Measurements from ENCODE around the gene GNB3. TPM values are rescaled to one million over a fixed set of nuclear protein-coding genes. Genes with fewer than 3 reads are reported as not detected.
A peak's percentile ranks its signal among the peaks of the same experiment; 100 is the strongest.

Gene GNB3
- total and polyA plus RNA-seq, 9 of the 15 experiments (the other 6 are each of a cell fraction or from before 2014, with no cell fraction given), result 1.4 to 5.8 (median 2.0) TPM

GRCh38 chr12:6843118-6843902 is 2.6 kb downstream of the GNB3 start (continued):
- TF ChIP-seq ELF4 (CRISPR knock-in tag; IDR thresholded peaks at IDR 0.05), result no peak
- no peak for TF ChIP-seq ZNF586 (CRISPR knock-in tag; conservative IDR thresholded peaks at IDR 0.05)
- TF ChIP-seq ZNF445 (CRISPR knock-in tag; IDR thresholded peaks at IDR 0.05; ENCODE audit: low read depth), result no peak
- TF ChIP-seq TAF7 (tag; IDR thresholded peaks at IDR 0.05), result no peak
- no peak for TF ChIP-seq PRDM10 (IDR thresholded peaks at IDR 0.05; ENCODE audit: partially characterized antibody)
- no peak for TF ChIP-seq KDM2B (CRISPR knock-in tag; IDR thresholded peaks at IDR 0.05)
- TF ChIP-seq ZNF347 (CRISPR knock-in tag; IDR thresholded peaks at IDR 0.05; ENCODE audit: low read depth), result no peak
- peak; percentile 51 to 61 for TF ChIP-seq E2F6 (IDR thresholded peaks at IDR 0.05; ENCODE audit: borderline replicate concordance in 1 of 2, extremely low read depth in 1 of 2, insufficient read depth in 1 of 2, insufficient read length in 1 of 2, low read depth in 1 of 2, low read length in 1 of 2, poor library complexity in 1 of 2, severe bottlenecking in 1 of 2)
- TF ChIP-seq ZNF175 (CRISPR knock-in tag; IDR thresholded peaks at IDR 0.05; ENCODE audit: low read depth), result no peak
- TF ChIP-seq HDAC1 (IDR thresholded peaks at IDR 0.05), result 0 out of 4 replicates have a peak, but pooled peaks of 1 of the 2 experiments have one; percentile 32
- no peak for TF ChIP-seq HCFC1 (IDR thresholded peaks at IDR 0.05; ENCODE audit: low read depth, low read length)
- peak; percentile 14; the same call in 1 of the 2 replicates for TF ChIP-seq TFAP4 (CRISPR knock-in tag; IDR thresholded peaks at IDR 0.05; ENCODE audit: borderline replicate concordance)
- no peak for TF ChIP-seq ZNF184 (CRISPR knock-in tag; IDR thresholded peaks at IDR 0.05)
- no peak for TF ChIP-seq SREBF1 (IDR thresholded peaks at IDR 0.05; ENCODE audit: borderline replicate concordance, low read depth, low read length)
- TF ChIP-seq ZNF197 (CRISPR knock-in tag; IDR thresholded peaks at IDR 0.05; ENCODE audit: low read depth), result no peak
- TF ChIP-seq U2AF2 (optimal IDR thresholded peaks at IDR 0.05; ENCODE audit: low read depth, low read length), result no peak
- no peak for TF ChIP-seq SAP30 (IDR thresholded peaks at IDR 0.05; ENCODE audit: borderline replicate concordance, insufficient read depth, low read depth, low read length, poor library complexity, severe bottlenecking)
- no peak for TF ChIP-seq HOMEZ (CRISPR knock-in tag; IDR thresholded peaks at IDR 0.05)
- TF ChIP-seq GABPB1 (CRISPR knock-in tag; IDR thresholded peaks at IDR 0.05), result no peak

Data from K562 (cell line).